HPDE6-E6E7 (cell line): ENCODE data around the gene DHX40.
"Not testable (repeated sequence)": the region's sequence is repeated elsewhere in the genome, so short reads cannot be mapped to it uniquely, and the experiment has no call there.

Experiments
- DNase-seq: peaks from one replicate; pipeline ENCODE4 v3.0.0; 2011; ENCODE audit warnings: missing footprints; ENCODE audit errors: extremely low spot score

DHX40 gene, protein sequence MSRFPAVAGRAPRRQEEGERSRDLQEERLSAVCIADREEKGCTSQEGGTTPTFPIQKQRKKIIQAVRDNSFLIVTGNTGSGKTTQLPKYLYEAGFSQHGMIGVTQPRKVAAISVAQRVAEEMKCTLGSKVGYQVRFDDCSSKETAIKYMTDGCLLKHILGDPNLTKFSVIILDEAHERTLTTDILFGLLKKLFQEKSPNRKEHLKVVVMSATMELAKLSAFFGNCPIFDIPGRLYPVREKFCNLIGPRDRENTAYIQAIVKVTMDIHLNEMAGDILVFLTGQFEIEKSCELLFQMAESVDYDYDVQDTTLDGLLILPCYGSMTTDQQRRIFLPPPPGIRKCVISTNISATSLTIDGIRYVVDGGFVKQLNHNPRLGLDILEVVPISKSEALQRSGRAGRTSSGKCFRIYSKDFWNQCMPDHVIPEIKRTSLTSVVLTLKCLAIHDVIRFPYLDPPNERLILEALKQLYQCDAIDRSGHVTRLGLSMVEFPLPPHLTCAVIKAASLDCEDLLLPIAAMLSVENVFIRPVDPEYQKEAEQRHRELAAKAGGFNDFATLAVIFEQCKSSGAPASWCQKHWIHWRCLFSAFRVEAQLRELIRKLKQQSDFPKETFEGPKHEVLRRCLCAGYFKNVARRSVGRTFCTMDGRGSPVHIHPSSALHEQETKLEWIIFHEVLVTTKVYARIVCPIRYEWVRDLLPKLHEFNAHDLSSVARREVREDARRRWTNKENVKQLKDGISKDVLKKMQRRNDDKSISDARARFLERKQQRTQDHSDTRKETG

DNA sequence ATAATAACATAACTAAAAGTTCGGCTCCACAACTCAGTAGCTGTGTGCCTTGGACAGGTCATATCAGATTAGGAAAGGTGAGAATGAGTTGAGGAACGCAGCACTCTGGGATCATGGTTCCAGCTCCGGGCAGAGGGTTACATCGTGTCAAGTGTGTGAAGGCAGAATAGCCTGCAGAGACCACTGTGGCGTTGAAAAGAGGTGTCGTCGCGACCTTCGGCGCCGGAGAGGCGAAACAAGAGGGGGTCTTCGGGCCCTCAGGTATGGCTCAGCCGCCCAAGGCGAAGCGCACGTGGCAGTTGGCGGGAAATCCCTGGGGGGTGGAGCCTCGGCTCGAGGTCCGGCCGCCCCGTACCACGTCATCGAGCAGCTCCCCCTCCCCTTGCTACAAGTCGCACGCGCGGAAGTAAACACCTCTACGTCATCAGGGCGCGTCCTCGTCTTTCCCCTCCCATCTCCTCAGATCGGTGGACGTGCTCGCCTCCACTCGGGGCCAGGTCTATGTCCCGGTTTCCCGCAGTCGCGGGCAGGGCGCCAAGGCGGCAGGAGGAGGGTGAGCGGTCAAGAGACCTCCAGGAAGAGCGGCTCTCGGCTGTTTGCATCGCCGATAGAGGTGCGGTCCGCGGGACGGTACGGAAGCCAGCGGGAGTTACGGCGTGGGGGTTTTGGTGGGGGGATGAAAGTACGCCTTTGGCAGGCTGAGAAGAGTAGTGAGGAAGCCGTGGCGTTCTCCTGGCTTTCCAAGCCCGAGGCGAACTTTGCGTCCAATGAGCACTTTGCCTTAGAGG is at the start of gene DHX40:
Gene DHX40 (plus strand): TSS at position 440 of the 788 bp plus-strand sequence. CDS start 62 bp downstream, at position 502.
- DNase-seq: peak; percentile 91

DNA sequence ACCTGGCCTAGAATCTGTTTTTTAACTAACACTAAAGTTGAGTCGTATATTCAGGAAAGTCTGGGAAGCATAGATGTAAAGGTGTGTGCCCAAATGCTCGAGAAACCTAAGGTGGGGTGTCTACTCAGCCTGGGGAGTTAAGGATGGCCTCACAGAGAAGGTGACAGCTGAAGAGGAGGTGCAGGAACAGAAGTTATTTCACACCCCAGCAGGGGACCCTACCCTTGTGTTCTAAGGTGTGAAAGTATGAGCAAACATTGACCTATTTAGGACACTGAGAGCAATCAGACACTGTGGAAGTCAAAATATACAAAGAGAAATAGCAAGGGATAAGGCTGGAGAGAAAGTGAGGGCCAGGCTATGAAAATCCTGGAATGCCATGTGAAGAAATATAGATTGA is 49.0 kb upstream of the DHX40 start:
- DNase-seq: no peak

DNA sequence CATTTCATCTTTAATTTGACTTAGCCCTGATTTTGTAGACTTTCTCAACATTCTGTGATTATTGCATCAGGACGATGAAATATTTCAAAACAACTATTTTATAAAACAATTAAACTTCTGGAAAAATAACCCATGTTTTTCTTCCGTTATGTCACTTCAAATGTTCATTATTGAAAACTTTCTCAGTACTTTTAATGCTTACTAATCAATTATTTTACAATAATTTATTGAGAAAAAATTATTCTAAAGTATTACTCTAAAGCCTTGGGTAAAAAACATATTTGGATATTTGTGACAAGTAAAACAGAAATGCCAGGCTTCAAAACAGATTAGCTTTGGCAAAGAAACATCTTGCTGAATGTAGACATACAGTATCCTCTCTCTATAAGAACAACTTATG is 46.3 kb upstream of the DHX40 start:
- DNase-seq: no peak

DNA sequence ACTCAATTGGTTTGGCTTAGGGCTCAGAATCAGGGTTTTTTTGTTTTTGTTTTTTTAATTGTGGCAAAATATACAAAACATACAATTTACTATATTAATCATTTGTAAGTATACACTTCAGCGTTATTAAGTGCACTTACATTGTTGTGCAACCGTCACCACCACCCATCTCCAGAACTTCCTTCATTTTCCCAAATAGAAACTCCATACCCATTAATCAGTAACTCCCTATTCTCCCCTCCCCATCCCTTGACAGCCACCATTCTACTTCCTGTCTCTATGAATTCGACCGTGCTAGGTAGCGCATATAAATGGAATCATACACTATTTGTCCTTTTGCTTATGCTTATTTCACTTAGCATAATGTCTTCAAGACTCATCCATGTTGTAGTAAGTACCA is 45.2 kb upstream of the DHX40 start:
- DNase-seq: no peak

DNA sequence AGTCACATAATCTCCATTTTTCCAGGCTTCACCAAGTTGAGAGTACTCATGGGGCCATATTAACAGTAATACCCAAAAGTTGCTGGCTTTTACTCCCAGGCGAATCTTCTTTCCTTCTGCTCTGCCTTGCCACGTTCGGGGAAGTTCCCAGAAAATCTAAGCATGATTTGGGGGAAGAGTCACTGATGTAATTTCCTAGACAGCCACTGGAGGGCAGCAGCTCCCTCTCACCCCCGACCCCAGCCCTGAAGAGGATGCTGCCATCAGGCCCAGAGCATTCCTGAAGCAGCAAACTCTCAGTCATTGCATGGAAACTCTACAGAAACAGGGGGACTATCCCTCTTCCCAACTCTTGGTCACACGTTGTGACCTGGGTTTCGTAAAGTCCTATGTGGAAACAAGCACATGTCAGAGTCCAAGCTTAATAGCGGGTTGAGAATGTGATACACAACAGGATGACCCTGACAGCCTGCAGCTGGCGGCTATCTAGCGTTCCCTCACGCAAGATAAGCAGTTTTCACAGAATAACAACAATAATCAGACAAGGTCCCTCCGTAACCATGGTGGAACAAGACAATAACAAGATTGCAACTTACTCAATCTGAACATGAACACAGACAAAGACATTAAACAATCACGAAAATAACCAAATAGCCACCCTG is 43.8 kb upstream of the DHX40 start:
- peak; percentile 80 for DNase-seq

DNA sequence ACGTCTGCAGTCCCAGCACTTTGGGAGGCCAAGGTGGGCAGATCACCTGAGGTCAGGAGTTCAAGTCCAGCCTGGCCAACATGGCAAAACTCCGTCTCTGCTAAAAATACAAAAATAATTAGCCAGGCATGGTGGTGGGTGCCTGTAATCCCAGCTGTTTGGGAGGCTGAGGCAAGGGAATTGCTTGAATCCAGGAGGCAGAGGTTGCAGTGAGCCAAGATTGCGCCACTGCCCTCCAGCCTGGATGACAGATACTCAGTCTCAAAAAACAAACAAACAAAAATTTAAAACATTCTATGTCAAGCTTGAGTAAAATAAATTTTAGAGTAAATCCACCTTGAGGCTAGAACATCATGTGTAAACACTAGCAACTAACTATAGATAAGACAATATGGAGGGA is 40.5 kb upstream of the DHX40 start:
- not testable (repeated sequence) for DNase-seq

DNA sequence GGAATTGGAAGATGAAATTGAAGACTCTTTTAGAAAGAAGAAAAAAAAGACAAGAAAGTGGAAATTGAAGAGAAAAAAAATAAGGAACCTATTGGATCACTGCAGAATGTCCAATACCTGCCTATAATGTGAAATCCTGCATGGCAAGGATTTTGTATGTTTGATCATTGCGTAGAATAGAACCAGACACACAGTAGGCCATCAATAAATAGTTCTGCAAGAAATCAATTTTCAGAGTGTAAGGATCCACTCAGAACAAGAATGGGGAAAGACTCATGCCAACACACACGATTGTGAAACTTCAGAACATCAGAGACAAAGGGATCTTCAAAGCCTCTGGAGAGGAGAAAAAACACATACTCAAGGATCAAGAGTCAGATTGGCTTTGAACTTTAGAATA is 39.7 kb upstream of the DHX40 start:
- DNase-seq: no peak

DNA sequence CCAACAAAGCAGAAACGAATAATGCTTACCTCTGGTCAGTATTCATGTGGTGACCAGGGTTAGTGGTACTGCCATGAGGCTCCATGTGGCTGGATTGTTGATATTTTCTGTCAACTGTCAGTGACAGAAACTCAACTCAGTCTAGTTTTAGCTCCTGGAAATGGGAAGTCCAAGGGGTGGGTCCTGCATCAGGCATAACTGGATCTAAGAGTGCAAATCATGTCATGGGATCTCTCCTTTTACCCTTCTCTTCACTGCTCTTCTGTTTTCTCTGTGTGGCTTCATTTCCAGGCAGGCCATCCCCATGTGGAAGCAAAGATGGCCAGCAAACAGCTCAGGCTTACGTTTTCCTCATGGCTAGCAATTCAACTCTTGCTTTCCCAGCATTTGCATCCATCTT is 39.0 kb upstream of the DHX40 start:
- DNase-seq: no peak

DNA sequence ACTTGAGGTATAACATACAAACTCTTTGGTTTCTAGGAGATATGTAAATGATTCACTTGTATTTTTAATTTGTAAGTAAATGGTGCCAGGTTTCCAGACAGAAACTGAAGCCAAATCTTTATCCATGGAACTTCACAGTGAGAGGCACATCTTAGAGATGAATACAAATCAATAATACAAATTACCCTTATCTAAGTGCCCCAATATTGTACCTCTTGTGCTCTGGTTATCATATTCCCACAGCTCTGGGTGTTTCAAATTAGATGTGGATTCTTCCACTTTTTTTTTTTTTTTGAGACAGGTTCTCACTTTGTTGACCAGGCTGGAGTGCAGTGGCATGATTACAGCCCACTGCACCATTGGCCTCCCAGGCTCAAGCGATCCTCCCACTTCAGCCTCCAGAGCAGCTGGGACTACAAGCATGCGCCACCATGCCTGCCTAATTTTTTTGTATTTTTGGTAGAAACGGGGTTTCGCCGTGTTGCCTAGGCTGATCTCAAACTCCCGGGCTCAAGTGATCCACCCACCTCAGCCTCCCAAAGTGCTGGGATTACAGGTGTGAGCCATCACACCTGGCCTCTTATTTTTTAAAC is 38.0 kb upstream of the DHX40 start:
- DNase-seq: no peak

DNA sequence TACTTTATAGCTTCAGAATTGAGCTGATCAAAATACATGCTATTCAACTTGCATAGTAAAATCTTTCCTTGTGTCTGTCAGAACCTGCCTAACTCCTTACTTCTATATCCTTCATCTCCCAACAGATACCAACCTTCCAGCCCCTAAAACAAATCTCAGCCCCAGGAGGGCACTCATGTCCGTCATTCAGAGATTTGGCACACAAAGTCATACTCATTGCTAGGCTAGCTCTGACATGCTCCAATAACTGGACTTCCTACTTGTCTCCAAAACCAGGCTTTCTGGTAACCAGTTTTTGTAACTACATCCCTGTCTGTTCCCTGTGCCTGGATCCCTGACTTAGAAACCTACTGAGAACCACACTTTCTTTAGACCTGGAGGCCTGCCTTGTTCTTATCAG is 37.5 kb upstream of the DHX40 start:
- DNase-seq: no peak

DNA sequence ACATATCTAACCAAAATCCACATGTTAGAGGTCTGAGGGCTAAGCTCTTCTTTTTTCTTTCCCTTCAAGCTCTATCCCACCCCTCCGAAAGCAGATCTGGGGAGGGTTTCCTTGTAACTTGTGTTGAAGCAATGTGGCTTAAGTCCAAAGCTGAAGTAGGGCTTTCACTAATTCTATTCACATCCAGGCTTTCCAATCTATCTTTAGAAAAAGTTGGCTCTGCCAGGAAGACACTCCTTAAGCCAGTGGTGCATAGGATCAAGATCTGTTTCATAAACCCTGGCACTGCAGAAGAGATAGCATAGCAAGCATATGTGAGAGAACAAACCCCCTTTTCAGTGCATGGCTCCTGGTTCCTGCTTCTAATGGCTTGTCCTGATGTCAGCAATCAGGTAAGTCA is 34.9 kb upstream of the DHX40 start:
- DNase-seq: no peak

DNA sequence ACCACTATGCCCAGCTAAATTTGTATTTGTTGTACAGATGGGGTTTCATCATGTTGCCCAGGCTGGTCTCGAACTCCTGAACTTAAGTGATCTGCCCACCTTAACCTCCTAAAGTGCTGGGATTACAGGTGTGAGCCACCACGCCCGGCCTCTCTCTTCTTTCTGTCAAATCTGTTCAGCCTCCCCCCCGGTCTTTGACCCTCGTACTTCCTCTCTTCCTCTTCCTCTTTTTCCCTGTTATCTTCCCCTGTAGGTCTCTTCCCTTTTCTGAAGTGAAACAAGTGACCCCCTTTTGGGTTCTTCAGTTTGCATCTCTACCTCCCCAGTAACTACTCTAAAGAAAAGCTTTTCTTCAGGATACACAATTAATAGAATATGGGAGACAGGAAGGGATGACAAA is 31.7 kb upstream of the DHX40 start:
- DNase-seq: no peak

DNA sequence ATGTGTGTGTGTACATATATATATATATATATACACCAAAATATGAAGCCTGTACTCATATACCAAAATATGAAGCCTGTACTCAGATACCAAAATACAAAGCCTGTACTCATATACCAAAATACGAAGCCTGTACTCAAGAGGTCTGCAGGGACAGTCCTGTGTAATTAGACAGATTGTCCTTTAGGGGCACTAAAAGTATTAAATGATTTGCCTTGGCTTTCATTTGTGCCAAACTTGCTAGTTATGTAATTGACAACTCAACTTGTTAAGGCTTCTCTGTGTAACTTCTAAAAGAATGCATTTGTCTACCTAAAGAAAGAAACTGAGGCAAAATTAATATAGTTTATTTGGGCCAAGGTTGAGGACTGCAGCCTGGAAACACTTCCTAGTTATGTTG is 30.8 kb upstream of the DHX40 start:
- DNase-seq: no peak

DNA sequence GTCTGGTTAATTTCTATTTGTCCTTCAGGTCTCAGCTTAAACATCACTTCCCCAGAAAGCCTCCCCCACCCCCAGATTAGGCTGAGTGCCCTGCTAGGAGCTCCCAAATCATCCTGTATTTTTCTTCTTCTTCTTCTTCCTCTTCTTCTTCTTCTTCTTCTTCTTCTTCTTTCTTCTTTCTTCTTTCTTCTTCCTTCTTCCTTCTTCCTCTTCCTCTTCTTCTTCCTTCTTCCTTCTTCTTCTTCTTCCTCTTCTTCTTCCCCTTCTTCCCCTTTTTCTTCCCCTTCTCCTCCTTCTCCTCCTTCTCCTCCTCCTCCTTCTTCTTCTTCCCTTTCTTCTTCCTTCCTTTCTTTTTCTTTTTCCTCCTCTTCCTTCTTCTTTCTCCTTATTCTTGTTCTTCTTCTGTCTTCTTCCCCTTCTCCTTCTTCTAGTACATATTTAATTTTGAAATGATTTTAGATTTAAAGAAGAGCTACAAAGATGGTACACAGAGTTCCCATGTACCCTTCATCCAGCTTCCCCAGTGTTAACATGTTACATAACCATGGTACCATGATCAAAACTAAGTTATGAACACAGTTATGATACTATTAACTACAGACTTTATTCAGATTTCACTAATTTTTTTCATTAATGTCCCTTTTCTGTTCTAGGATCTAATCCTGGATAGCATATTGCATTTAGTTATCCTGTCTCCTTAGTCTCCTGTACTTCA is 27.1 kb upstream of the DHX40 start:
- DNase-seq: no peak

DNA sequence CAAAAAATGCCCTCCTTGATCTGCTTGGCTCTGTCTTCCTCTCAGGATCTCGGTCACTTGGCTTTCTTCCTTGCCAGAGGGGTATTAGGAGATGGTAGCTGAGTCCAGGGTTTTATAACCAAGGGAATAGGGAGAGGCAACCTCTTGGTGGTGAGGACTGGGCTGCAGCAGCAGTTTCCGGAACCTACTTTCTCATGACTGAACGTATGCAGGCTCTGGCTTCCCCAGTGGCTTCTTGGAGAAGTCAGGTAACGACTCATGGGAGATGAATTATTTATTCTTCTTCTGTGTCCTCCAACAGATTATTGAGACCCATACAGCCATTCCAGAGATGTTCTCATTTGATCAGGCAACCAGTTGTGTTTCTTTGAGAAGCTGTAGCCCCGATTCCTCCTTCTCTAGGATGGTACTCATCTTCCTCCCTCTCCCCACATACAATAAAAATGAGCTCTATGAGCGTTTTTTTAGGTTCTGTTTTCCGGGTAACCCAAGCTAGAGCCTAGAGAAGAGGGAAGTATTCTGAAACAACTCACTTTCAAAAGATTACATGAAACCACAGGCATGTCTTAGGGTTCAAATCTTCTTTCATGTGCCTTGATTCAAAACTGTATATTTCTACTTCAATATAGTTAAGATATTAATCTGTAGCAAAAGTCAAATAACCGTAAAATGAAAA is 22.3 kb upstream of the DHX40 start:
- no peak for DNase-seq

DNA sequence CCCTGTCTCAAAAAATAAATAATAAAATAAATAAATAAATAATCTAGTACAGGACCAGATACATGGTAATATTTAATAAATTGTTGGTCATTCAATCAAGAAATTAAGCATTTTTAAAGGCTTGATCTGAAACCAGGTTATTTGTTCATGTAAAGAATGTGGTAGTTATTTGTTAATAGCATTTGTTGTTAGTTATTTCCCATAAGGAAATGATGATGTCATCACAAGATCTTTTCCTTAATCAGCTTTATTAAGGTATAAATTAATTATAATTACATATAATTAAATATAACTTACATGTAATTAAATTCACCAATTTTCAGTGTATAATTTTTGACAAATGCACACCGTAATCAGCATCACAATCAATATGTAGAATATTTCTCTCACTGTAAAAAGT is 19.5 kb upstream of the DHX40 start:
- no peak for DNase-seq

DNA sequence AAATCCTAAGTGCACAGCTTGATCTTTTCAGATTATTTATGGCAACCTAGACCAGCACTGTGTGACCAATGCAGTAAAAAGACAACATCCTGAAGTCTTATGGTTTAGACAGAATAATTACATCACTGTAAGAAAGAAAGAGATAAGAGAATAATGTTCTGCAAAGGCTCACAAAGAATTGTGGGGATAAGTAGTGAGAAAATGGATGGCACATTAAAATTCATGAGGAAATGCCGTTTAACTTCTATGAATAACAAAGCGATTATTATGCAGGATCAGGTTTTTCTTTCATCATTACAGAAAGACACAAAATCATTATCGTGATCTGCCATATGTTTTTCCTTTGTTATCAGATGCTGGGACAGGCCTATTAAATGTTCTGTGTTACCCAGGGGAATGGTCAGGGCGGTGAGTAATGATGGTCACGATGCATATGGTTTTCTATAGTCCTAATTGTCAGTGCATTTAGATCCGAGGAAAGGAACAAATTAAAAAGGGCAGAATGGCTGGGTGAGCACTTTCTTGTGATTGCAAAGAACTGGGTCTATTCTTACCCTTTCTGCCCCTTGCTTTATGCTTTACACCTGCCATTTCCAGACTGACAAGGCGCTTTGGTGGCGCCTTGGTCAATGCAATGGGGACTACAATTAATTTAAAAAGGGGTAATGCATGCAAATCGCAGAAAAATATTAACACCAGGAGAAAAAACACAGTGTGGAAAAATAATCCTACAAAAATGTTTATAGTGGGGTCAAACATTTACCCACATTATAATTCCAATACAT is 18.1 kb upstream of the DHX40 start:
- DNase-seq: no peak

DNA sequence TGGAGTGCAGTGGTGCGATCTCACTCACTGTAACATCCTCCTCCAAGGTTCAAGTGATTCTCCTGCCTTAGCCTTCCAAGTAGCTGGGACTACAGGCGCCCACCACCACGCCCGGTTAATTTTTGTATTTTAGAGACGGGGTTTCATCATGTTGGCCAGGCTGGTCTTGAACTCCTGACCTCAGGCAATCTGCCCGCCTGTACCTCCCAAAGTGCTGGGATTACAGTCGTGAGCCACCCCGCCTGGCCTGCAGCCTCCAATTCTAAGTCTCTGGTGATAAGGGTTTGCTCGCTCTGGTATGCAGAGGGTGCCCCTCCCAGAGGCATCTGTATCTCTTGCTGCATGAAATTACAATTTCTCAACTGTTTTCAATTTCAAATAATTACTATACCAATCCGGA is 16.4 kb upstream of the DHX40 start:
- not testable (repeated sequence) for DNase-seq

DNA sequence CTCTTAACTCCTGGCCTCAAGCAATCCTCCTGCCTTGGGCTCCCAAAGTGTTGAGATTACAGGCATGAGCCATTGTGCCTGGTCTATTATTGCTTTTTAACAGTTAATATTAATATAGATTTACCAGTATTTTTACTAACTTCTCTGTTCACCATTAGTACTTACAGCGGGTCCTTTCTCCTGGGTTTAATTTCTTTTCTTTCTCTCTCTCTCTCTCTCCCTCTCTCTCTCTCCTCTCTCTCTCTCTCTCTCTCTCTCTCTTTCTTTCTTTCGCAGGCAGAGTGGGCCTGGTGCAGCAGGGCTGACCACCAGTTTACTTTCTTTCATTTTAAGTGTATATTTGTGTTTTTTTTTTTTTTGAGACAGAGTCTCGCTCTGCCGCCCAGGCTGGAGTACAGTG is 14.7 kb upstream of the DHX40 start:
- DNase-seq: no peak
